ENCODE measurements around the gene NPAS3.

The NPAS3 gene

GRCh38 chr14:33762161-33762851 is 823.6 kb downstream of the NPAS3 start:
- Mint-ChIP-seq H3K27ac (no peak overlapping the region), H3K4me3 (no peak overlapping the region)
- no peak for ATAC-seq (replicated peaks)

GRCh38 chr14:33764876-33765650 is 826.4 kb downstream of the NPAS3 start:
- Mint-ChIP-seq H3K9me3 (peaks cover 0 to 4% of the 10 kb centered on the region in 2 donors), H3K27ac (no peak overlapping the region), H3K27me3 (peaks cover 9 to 14% of the 10 kb centered on the region in 2 donors), H3K36me3 (ENCODE audit: insufficient read depth) (no peaks in the 10 kb centered on the region), H3K4me1 (ENCODE audit: low read depth in 2 of 2) (no peaks in the 10 kb centered on the region), H3K4me3 (no peak overlapping the region)
- DNase-seq (no peak), ATAC-seq (replicated peaks) (no peak)

More at GRCh38 chr14:33762161-33762851, 823.6 kb downstream of the NPAS3 start:
- H3K27me3 Mint-ChIP-seq = peaks cover 9% of the 10 kb centered on the region in 2 donors
- DNase-seq = no peak
- no peaks in the 10 kb centered on the region for H3K4me1 Mint-ChIP-seq (ENCODE audit: low read depth in 2 of 2)
- peaks cover 6 to 9% of the 10 kb centered on the region in 2 donors for H3K9me3 Mint-ChIP-seq
- H3K36me3 Mint-ChIP-seq (ENCODE audit: insufficient read depth) = no peaks in the 10 kb centered on the region

- ATAC-seq (replicated peaks) = no peak
- Mint-ChIP-seq H3K36me3 (ENCODE audit: insufficient read depth) (peaks cover 3% of the 10 kb centered on the region), H3K27me3 (peaks cover 9 to 14% of the 10 kb centered on the region in 2 donors)
Observed at GRCh38 chr14:33767586-33768457, 829.1 kb downstream of the NPAS3 start.

GRCh38 chr14:33768458-33768830 is 829.8 kb downstream of the NPAS3 start:
- ATAC-seq (replicated peaks) = no peak
- H3K27me3 Mint-ChIP-seq = peaks cover 9 to 14% of the 10 kb centered on the region in 2 donors
- no peak overlapping the region for H3K27ac Mint-ChIP-seq
- H3K4me1 Mint-ChIP-seq (ENCODE audit: low read depth in 2 of 2) = no peaks in the 10 kb centered on the region
- no peaks in the 10 kb centered on the region for H3K9me3 Mint-ChIP-seq
- no peak for DNase-seq
- H3K4me3 Mint-ChIP-seq = no peak overlapping the region
- H3K36me3 Mint-ChIP-seq (ENCODE audit: insufficient read depth) = peaks cover 4% of the 10 kb centered on the region

More at GRCh38 chr14:33767586-33768457, 829.1 kb downstream of the NPAS3 start:
- Mint-ChIP-seq H3K4me1 (ENCODE audit: low read depth in 2 of 2) (no peaks in the 10 kb centered on the region), H3K9me3 (no peaks in the 10 kb centered on the region), H3K27ac (no peak overlapping the region), H3K4me3 (no peak overlapping the region)
- DNase-seq = no peak

GRCh38 chr14:33773205-33774030 is 834.7 kb downstream of the NPAS3 start:
- Mint-ChIP-seq H3K36me3 (ENCODE audit: insufficient read depth) (peaks cover 4% of the 10 kb centered on the region), H3K27ac (no peak overlapping the region), H3K9me3 (no peaks in the 10 kb centered on the region), H3K4me1 (ENCODE audit: low read depth in 2 of 2) (no peaks in the 10 kb centered on the region), H3K27me3 (peaks cover 0 to 5% of the 10 kb centered on the region in 2 donors), H3K4me3 (no peak overlapping the region)
- DNase-seq = no peak
- ATAC-seq (replicated peaks) = no peak

- H3K36me3 Mint-ChIP-seq (ENCODE audit: insufficient read depth) = peaks cover 4% of the 10 kb centered on the region
- no peaks in the 10 kb centered on the region for H3K4me1 Mint-ChIP-seq (ENCODE audit: low read depth in 2 of 2)
- no peak overlapping the region for H3K27ac Mint-ChIP-seq
- ATAC-seq (replicated peaks) (no peak), DNase-seq (no peak)
- no peak overlapping the region for H3K4me3 Mint-ChIP-seq
- H3K9me3 Mint-ChIP-seq = no peaks in the 10 kb centered on the region
- H3K27me3 Mint-ChIP-seq = peaks cover 0 to 5% of the 10 kb centered on the region in 2 donors
Observed at GRCh38 chr14:33774161-33774560, 835.5 kb downstream of the NPAS3 start.

- Mint-ChIP-seq H3K36me3 (ENCODE audit: insufficient read depth) (peaks cover 4% of the 10 kb centered on the region), H3K9me3 (no peaks in the 10 kb centered on the region), H3K27ac (no peak overlapping the region), H3K4me1 (ENCODE audit: low read depth in 2 of 2) (no peaks in the 10 kb centered on the region), H3K27me3 (no peaks in the 10 kb centered on the region), H3K4me3 (no peak overlapping the region)
- DNase-seq = no peak
- ATAC-seq (replicated peaks) = no peak
Observed at GRCh38 chr14:33774723-33775470, 836.2 kb downstream of the NPAS3 start.

- no peak for ATAC-seq (replicated peaks)
- Mint-ChIP-seq H3K4me1 (ENCODE audit: low read depth in 2 of 2) (no peaks in the 10 kb centered on the region), H3K36me3 (ENCODE audit: insufficient read depth) (peaks cover 4% of the 10 kb centered on the region), H3K4me3 (no peak overlapping the region), H3K27ac (no peak overlapping the region), H3K27me3 (no peaks in the 10 kb centered on the region), H3K9me3 (peaks cover 0 to 2% of the 10 kb centered on the region in 2 donors)
- DNase-seq = no peak
Observed at GRCh38 chr14:33776871-33777270, 838.2 kb downstream of the NPAS3 start.

GRCh38 chr14:33777681-33778080 is 839.0 kb downstream of the NPAS3 start:
- no peaks in the 10 kb centered on the region for H3K4me1 Mint-ChIP-seq (ENCODE audit: low read depth in 2 of 2)
- H3K9me3 Mint-ChIP-seq = peaks cover 0 to 2% of the 10 kb centered on the region in 2 donors
- no peak overlapping the region for H3K4me3 Mint-ChIP-seq
- DNase-seq (no peak), ATAC-seq (replicated peaks) (no peak)
- no peaks in the 10 kb centered on the region for H3K27me3 Mint-ChIP-seq
- no peak overlapping the region for H3K27ac Mint-ChIP-seq
- peaks cover 2% of the 10 kb centered on the region for H3K36me3 Mint-ChIP-seq (ENCODE audit: insufficient read depth)

- ATAC-seq (replicated peaks) (no peak), DNase-seq (no peak)
- H3K27me3 Mint-ChIP-seq = no peaks in the 10 kb centered on the region
- H3K36me3 Mint-ChIP-seq (ENCODE audit: insufficient read depth) = no peaks in the 10 kb centered on the region
- H3K4me1 Mint-ChIP-seq (ENCODE audit: low read depth in 2 of 2) = no peaks in the 10 kb centered on the region
- H3K9me3 Mint-ChIP-seq = peaks cover 0 to 5% of the 10 kb centered on the region in 2 donors
- no peak overlapping the region for H3K4me3 Mint-ChIP-seq
- H3K27ac Mint-ChIP-seq = no peak overlapping the region
Observed at GRCh38 chr14:33780035-33780434, 841.4 kb downstream of the NPAS3 start.

GRCh38 chr14:33781236-33781635 is 842.6 kb downstream of the NPAS3 start:
- H3K4me3 Mint-ChIP-seq = no peak overlapping the region
- peaks cover 0 to 5% of the 10 kb centered on the region in 2 donors for H3K9me3 Mint-ChIP-seq
- ATAC-seq (replicated peaks) (no peak), DNase-seq (no peak)
- H3K27ac Mint-ChIP-seq = no peak overlapping the region
- no peaks in the 10 kb centered on the region for H3K36me3 Mint-ChIP-seq (ENCODE audit: insufficient read depth)
- no peaks in the 10 kb centered on the region for H3K27me3 Mint-ChIP-seq
- H3K4me1 Mint-ChIP-seq (ENCODE audit: low read depth in 2 of 2) = no peaks in the 10 kb centered on the region

GRCh38 chr14:33782923-33783322 is 844.2 kb downstream of the NPAS3 start:
- Mint-ChIP-seq H3K4me1 (ENCODE audit: low read depth in 2 of 2) (no peaks in the 10 kb centered on the region), H3K4me3 (no peak overlapping the region), H3K36me3 (ENCODE audit: insufficient read depth) (no peaks in the 10 kb centered on the region), H3K9me3 (peaks cover 0 to 5% of the 10 kb centered on the region in 2 donors), H3K27me3 (no peaks in the 10 kb centered on the region), H3K27ac (no peak overlapping the region)
- ATAC-seq (replicated peaks) (no peak), DNase-seq (no peak)
